B cell (primary cell): ENCODE results near the gene ATP9A. TPM values are rescaled to one million over a fixed set of nuclear protein-coding genes. Genes with fewer than 3 reads are reported as not detected.

Experiments used
- ATAC-seq: fragments of 200-7000 bp; cut with Tn5 transposase; one replicate; pipeline ENCODE4 v1.10.0; 2021; ENCODE audit warnings: low read depth, mild to moderate bottlenecking, moderate number of reproducible peaks, moderate library complexity
- CTCF ChIA-PET: fragments of 350-600 bp; sonication (Branson Sonifier 250); formaldehyde crosslinking; loops from one replicate; lab custom pipeline; 2021; ENCODE audit warnings: antibody characterized with exemption, inconsistent platforms; lab: Charles Lee
- POLR2A ChIA-PET: fragments of 350-600 bp; sonication (Branson Sonifier 250); formaldehyde crosslinking; loops from one replicate; lab custom pipeline; 2021; ENCODE audit warnings: antibody characterized with exemption; lab: Charles Lee
- DNase-seq: peaks from one replicate; pipeline ENCODE4 v3.0.0; 2013
- H2AFZ ChIP-seq: 2 replicates; pipeline ENCODE4 v1.6.1; 2012; ENCODE audit warnings: mild to moderate bottlenecking, low read depth, low read length; ENCODE audit not compliant: insufficient read depth, poor library complexity, severe bottlenecking
- H3K27ac ChIP-seq, 2 donors: 1 replicate in 1 of 2; 2 replicates in 1 of 2; pipeline ENCODE4 v1.5.1; 2012 to 2013; ENCODE audit warnings: low read length in 2 of 2, mild to moderate bottlenecking in 2 of 2, moderate library complexity in 1 of 2
- H3K27me3 ChIP-seq, 4 experiments: fragments of 200-600 bp in 1 of 4; sonication (generic) in 1 of 4; replicated peaks in 1 of 4; 1 replicate in 2 of 4; 2 replicates in 2 of 4; pipeline versions ENCODE4 v1.6.1 to v1.7.0; 2013 to 2016; ENCODE audit warnings: low read length in 3 of 4, mild to moderate bottlenecking in 2 of 4, mixed read lengths in 1 of 4, moderate library complexity in 1 of 4; ENCODE audit not compliant: insufficient read depth in 4 of 4, control insufficient read depth in 3 of 4; ENCODE audit errors: control extremely low read depth in 1 of 4
- H3K36me3 ChIP-seq, 2 experiments: replicated peaks in 1 of 2; 1 replicate in 1 of 2; 2 replicates in 1 of 2; pipeline versions ENCODE4 v1.6.1 to v1.7.1; 2013; ENCODE audit warnings: low read length in 1 of 2; ENCODE audit not compliant: insufficient read depth in 2 of 2, control insufficient read depth in 1 of 2; ENCODE audit errors: control extremely low read depth in 1 of 2, extremely low read depth in 1 of 2
- H3K4me1 ChIP-seq, 2 donors: fragments of 200-600 bp in 1 of 2; sonication (generic) in 1 of 2; 1 replicate in 1 of 2; 2 replicates in 1 of 2; pipeline versions ENCODE4 v1.5.1 to v1.6.1; 2013 to 2017; ENCODE audit warnings: low read length in 2 of 2; ENCODE audit not compliant: control insufficient read depth in 2 of 2, insufficient read depth in 2 of 2
- H3K4me2 ChIP-seq: replicated peaks from 2 replicates; pipeline ENCODE3; 2012; ENCODE audit warnings: mild to moderate bottlenecking, low read depth, low read length; ENCODE audit not compliant: poor library complexity, severe bottlenecking
- H3K4me3 ChIP-seq, 5 experiments: fragments of 200-600 bp in 1 of 5; sonication (generic) in 1 of 5; 1 replicate in 3 of 5; 2 replicates in 2 of 5; pipeline versions ENCODE4 v1.5.1 to v1.7.0; 2011 to 2016; ENCODE audit warnings: low read length in 4 of 5, mild to moderate bottlenecking in 4 of 5, low read depth in 2 of 5, control low read depth in 1 of 5, moderate library complexity in 1 of 5; ENCODE audit not compliant: insufficient read depth in 1 of 5; ENCODE audit errors: control extremely low read depth in 1 of 5, extremely low read depth in 1 of 5
- H3K79me2 ChIP-seq: fragments of 200-600 bp; sonication (generic); one replicate; pipeline ENCODE4 v1.6.0; 2016; ENCODE audit warnings: low read length; ENCODE audit not compliant: control insufficient read depth, insufficient read depth
- H3K9ac ChIP-seq: fragments of 200-600 bp; sonication (generic); 2 replicates; pipeline ENCODE4 v1.6.1; 2017; ENCODE audit warnings: mild to moderate bottlenecking, low read length, moderate library complexity
- H3K9me3 ChIP-seq, 3 donors: one replicate each; pipeline versions ENCODE4 v1.6.1 to v1.7.1; 2013; ENCODE audit warnings: low read length in 2 of 3; ENCODE audit not compliant: control insufficient read depth in 2 of 3, insufficient read depth in 1 of 3; ENCODE audit errors: control extremely low read depth in 1 of 3
- H4K20me1 ChIP-seq: 2 replicates; pipeline ENCODE4 v1.6.0; 2012; ENCODE audit warnings: mild to moderate bottlenecking, low read length; ENCODE audit not compliant: insufficient read depth, control insufficient read depth, poor library complexity, severe bottlenecking
- H3K27ac Mint-ChIP-seq: one replicate; pipeline ENCODE4 v1.8.0; 2021; ENCODE audit warnings: mixed read lengths
- H3K27me3 Mint-ChIP-seq: one replicate; pipeline ENCODE4 v1.8.0; 2021; ENCODE audit warnings: mixed read lengths
- H3K4me1 Mint-ChIP-seq: one replicate; pipeline ENCODE4 v1.8.0; 2021; ENCODE audit warnings: mixed read lengths
- H3K4me3 Mint-ChIP-seq: one replicate; pipeline ENCODE4 v1.8.0; 2021; ENCODE audit warnings: mixed read lengths
- H3K9me3 Mint-ChIP-seq: one replicate; pipeline ENCODE4 v1.8.0; 2022; ENCODE audit warnings: mixed read lengths; ENCODE audit not compliant: insufficient read depth
- CTCF ChIP-seq: fragments of 200-600 bp; IDR thresholded peaks from one replicate; pipeline ENCODE4 v1.8.0; 2022; ENCODE audit warnings: antibody characterized with exemption, mild to moderate bottlenecking
- EZH2 ChIP-seq: IDR thresholded peaks from 2 replicates; pipeline ENCODE4 v1.6.1; 2012; ENCODE audit warnings: borderline replicate concordance, low read depth, mild to moderate bottlenecking, moderate library complexity, low read length; ENCODE audit not compliant: insufficient read depth, poor library complexity, severe bottlenecking
- WGBS: methylation state at CpG from one replicate; pipeline ENCODE4 v1.1.5; 2013; ENCODE audit warnings: missing lambda C conversion rate; ENCODE audit not compliant: insufficient coverage; 5-methylcytosine and 5-hydroxymethylcytosine counted together
- intact Hi-C: fragments of 100-400 bp; cut with micrococcal nuclease; formaldehyde crosslinking; loops from one replicate; pipeline ENCODE4 v1.10.0; 2022
- polyA plus RNA-seq: library from polyadenylated mRNA; depleted of rRNA; stranded (reverse); fragments of >200 nt; gene quantifications from 2 replicates; pipeline ENCODE4 v1.2.3, GENCODE V29; 2012
- total RNA-seq, 2 donors: library from RNA; stranded (reverse); fragments of 120-200 nt in 1 of 2; gene quantifications; 1 replicate in 1 of 2; 2 replicates in 1 of 2; pipeline versions ENCODE4 v1.2.3 to v1.2.4, GENCODE V29; 2013 to 2022

The ATP9A gene
- total and polyA plus RNA-seq, 2 donors (not counting 1 experiment from before 2014, with no cell fraction given): 0.13 to 0.22 TPM

GRCh38 chr20:51584737-51585136, 183.5 kb downstream of the ATP9A start:
- H3K4me1 Mint-ChIP-seq: peaks cover 12% of the 10 kb centered on the region
- H3K4me2 ChIP-seq: no peak overlapping the region
- no peak overlapping the region for H3K4me3 Mint-ChIP-seq
- ChIA-PET POLR2A (no interaction called here), CTCF (interaction anchor here (0.7 kb wide), 1 partner anchor 10 kb away, joined by 4 read pairs; no protein-coding TSS in a partner anchor)
- H3K27ac ChIP-seq: no peak overlapping the region
- no peak overlapping the region for H3K9ac ChIP-seq
- peaks cover 3 to 4% of the 10 kb centered on the region in 2 donors for H3K4me1 ChIP-seq
- H3K4me3 ChIP-seq: no peak overlapping the region
- intact Hi-C loops: no loop called here
- H3K9me3 Mint-ChIP-seq: no peaks in the 10 kb centered on the region
- no peaks in the 10 kb centered on the region for H3K36me3 ChIP-seq
- no peak overlapping the region for H3K27ac Mint-ChIP-seq
- no peaks in the 10 kb centered on the region for H3K9me3 ChIP-seq
- ATAC-seq (no peak), DNase-seq (no peak)
- H3K27me3 Mint-ChIP-seq: peaks cover 54% of the 10 kb centered on the region
- TF ChIP-seq CTCF (no peak), EZH2 (no peak)
- H2AFZ ChIP-seq: no peak overlapping the region
- H3K79me2 ChIP-seq: no peaks in the 10 kb centered on the region
- H3K27me3 ChIP-seq: peaks cover 0 to 8% (median 3%) of the 10 kb centered on the region in 4 experiments
- 84% methylated on average over 4 of the region's 4 CpGs for WGBS
- no peaks in the 10 kb centered on the region for H4K20me1 ChIP-seq

- Mint-ChIP-seq H3K27me3 (peaks cover 56% of the 10 kb centered on the region), H3K4me3 (no peak overlapping the region), H3K27ac (no peak overlapping the region), H3K9me3 (no peaks in the 10 kb centered on the region), H3K4me1 (peaks cover 12% of the 10 kb centered on the region)
- no peaks in the 10 kb centered on the region for H3K9me3 ChIP-seq
- peaks cover 0 to 8% (median 3%) of the 10 kb centered on the region in 4 experiments for H3K27me3 ChIP-seq
- no peak overlapping the region for H3K4me3 ChIP-seq
- TF ChIP-seq EZH2: no peak
- TF ChIP-seq CTCF: no peak
- POLR2A ChIA-PET: no interaction called here
- H3K27ac ChIP-seq: no peak overlapping the region
- H3K4me2 ChIP-seq: no peak overlapping the region
- no peaks in the 10 kb centered on the region for H3K79me2 ChIP-seq
- peaks cover 3 to 4% of the 10 kb centered on the region in 2 donors for H3K4me1 ChIP-seq
- H4K20me1 ChIP-seq: no peaks in the 10 kb centered on the region
- H2AFZ ChIP-seq: no peak overlapping the region
- no peak overlapping the region for H3K9ac ChIP-seq
- DNase-seq: no peak
- CTCF ChIA-PET: interaction anchor here (0.7 kb wide), 1 partner anchor 11 kb away, joined by 4 read pairs; no protein-coding TSS in a partner anchor
- WGBS: 91% methylated on average over 6 of the region's 8 CpGs
- no peak for ATAC-seq
- intact Hi-C loops: no loop called here
- no peaks in the 10 kb centered on the region for H3K36me3 ChIP-seq
Measured at GRCh38 chr20:51584116-51584515, 184.1 kb downstream of the ATP9A start.
